Left ventricle myocardium inferior (tissue), 1 donor: ENCODE measurements around the gene CDC45. TPM values are rescaled to one million over a fixed set of nuclear protein-coding genes. Genes with fewer than 3 reads are reported as not detected.

Experiments used
- DNase-seq: peaks from one replicate; pipeline ENCODE4 v3.0.0-alpha.2; 2020
- H3K27ac ChIP-seq: fragments of 200-600 bp; replicated peaks from 2 replicates; pipeline ENCODE4 v1.8.0; 2021
- H3K27me3 ChIP-seq: fragments of 200-600 bp; 2 replicates; pipeline ENCODE4 v1.8.0; 2021; ENCODE audit warnings: low read depth
- H3K36me3 ChIP-seq: fragments of 200-600 bp; 2 replicates; pipeline ENCODE4 v1.8.0; 2021
- H3K4me1 ChIP-seq: fragments of 200-600 bp; 2 replicates; pipeline ENCODE4 v1.8.0; 2021
- H3K4me3 ChIP-seq: fragments of 200-600 bp; 2 replicates; pipeline ENCODE4 v1.8.0; 2021; ENCODE audit warnings: mild to moderate bottlenecking, moderate library complexity
- H3K9me3 ChIP-seq: fragments of 200-600 bp; replicated peaks from 2 replicates; pipeline ENCODE4 v1.8.0; 2021
- intact Hi-C: fragments of 100-400 bp; cut with micrococcal nuclease; formaldehyde crosslinking; loops from one replicate; pipeline ENCODE4 v1.11.0; 2022
- total RNA-seq: library from RNA; stranded (reverse); fragmentation: NEBNext Ultra II Directional; extraction: Animal tissue kit (Norgen Biotek cat#: 25700); gene quantifications from one replicate; pipeline ENCODE4 v1.2.1, GENCODE V29; 2021
- TF ChIP-seq, protein P1 (sequence below): fragments of 200-600 bp; IDR thresholded peaks from 2 replicates; pipeline ENCODE4 v1.8.0; 2021; ENCODE audit warnings: antibody characterized with exemption, mild to moderate bottlenecking, borderline replicate concordance
- donor health status: DM: no; HTN: yes; CAD: no; lungs with severe emphysema.

CDC45 gene
- total RNA-seq, 1 donor from 2014 or later = 0.77 TPM

DNA sequence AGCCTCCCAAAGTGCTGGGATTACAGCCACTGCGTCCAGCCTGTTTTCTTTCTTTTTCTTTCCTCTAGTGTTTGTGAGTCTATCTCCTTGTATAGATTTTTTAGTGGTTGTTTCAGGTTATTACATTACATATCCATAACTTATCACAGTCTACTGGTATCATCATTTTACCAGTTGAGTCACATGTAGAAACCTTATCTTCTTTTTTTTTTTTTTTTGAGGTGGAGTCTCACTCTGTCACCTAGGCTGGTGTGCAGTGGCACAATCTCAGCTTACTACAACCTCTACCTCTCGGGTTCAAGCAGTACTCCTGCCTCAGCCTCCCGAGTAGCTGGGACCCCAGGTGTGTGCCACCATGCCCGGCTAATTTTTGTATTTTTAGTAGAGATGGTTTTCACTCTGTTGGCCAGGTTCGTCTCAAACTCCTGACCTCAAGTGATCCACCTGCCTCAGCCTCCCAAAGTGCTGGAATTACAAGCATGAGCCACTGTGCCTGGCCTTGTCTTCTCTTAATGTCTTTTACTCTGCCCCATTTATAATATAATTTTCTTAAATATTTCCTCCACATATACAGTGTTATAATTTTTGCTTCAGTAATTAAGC, 11.0 kb downstream of the CDC45 start:
- intact Hi-C loops = no loop called here
- TF ChIP-seq, protein P1, sequence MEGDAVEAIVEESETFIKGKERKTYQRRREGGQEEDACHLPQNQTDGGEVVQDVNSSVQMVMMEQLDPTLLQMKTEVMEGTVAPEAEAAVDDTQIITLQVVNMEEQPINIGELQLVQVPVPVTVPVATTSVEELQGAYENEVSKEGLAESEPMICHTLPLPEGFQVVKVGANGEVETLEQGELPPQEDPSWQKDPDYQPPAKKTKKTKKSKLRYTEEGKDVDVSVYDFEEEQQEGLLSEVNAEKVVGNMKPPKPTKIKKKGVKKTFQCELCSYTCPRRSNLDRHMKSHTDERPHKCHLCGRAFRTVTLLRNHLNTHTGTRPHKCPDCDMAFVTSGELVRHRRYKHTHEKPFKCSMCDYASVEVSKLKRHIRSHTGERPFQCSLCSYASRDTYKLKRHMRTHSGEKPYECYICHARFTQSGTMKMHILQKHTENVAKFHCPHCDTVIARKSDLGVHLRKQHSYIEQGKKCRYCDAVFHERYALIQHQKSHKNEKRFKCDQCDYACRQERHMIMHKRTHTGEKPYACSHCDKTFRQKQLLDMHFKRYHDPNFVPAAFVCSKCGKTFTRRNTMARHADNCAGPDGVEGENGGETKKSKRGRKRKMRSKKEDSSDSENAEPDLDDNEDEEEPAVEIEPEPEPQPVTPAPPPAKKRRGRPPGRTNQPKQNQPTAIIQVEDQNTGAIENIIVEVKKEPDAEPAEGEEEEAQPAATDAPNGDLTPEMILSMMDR = no peak
- H3K9me3 ChIP-seq = no peaks in the 10 kb centered on the region
- no peak overlapping the region for H3K27ac ChIP-seq
- H3K4me1 ChIP-seq = no peaks in the 10 kb centered on the region
- H3K4me3 ChIP-seq = no peak overlapping the region
- no peaks in the 10 kb centered on the region for H3K36me3 ChIP-seq
- H3K27me3 ChIP-seq = peaks cover 4% of the 10 kb centered on the region
- no peak for DNase-seq

DNA sequence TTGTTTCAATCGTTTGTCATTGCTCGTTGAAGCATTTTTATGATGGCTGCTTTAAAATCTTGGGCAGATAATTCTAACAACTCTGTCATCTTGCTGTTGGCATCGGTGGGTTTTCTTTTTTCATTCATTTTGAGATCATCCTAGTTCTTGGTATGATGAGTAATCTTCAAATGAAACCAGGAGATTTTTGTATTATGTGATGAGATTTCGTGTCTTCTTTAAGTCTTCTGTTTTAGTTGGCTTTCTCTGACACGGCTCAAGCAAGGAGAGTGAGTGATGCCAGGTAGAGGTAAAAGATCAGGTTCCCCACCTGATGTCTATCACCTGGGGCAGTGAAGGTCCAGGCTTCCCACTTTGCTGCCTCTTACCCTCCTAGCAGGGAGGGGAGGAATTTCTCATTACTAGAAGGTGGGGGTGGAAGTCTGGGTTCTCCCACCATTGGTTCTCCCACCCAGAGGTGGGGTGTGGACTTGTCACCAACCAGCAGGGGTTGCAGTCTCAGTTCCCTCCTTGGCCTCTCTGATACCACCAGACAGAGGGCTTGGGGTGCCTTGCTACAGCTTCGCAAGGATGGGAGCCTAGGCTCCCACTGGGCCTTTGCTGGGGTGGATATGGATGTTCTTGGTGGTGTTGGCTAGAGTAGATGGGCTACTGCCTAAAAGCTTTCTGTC, 12.9 kb downstream of the CDC45 start:
- Histone ChIP-seq H3K27me3 (peaks cover 4% of the 10 kb centered on the region), H3K27ac (no peak overlapping the region), H3K4me3 (no peak overlapping the region), H3K36me3 (no peaks in the 10 kb centered on the region), H3K9me3 (no peaks in the 10 kb centered on the region), H3K4me1 (no peaks in the 10 kb centered on the region)
- intact Hi-C loops = no loop called here
- no peak for DNase-seq
- TF ChIP-seq, protein P1 = no peak

DNA sequence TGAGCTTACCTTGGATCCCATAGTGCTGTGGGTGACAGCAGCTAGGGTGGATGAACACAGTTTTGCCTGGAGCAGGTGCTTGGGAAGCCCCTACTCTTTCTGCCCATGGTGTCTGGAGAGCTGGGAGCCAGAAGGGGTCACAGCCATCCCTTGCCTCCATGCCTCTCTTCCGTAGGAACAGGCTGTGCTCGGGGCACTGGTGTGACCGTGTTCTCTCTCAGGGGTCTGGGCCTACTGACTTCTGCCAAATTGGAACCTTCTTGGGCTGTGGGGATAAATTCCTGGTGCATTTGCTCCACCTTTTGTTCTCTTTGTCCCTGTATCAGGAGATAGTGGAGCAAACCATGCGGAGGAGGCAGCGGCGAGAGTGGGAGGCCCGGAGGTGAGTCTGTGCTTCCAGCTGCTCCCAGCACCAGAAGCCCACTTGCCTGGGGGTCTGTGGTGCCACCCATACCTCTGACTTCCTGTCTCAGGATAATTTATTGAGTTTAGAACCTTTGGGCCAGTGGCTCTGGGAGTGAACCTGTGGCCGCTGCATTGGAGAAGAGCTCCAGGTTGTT, 14.4 kb downstream of the CDC45 start:
- intact Hi-C loops = no loop called here

DNA sequence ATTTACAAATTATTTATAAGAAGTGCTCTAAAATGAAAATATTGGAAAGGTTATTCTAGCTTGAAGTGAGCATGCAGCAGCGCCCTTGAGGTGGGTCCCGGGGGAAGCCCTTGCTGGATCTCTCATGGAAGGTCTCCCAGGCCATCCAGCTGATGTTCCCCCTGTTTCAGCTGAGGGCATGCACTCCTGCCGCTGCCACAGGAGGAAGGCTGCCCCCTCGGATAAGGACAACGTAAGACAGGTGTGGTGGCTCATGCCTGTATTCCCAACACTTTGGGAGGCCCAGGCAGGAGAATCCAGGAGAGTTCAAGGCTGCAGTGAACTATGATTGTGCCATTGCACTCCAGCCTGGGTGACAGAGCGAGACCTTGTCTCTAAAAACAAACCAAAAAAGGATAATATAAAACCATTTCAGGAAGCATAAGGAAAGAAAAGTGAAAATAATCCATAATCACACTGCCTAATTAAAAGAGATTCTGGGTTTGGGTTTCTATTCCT, 15.0 kb downstream of the CDC45 start:
- H3K4me1 ChIP-seq = no peaks in the 10 kb centered on the region
- no peak overlapping the region for H3K4me3 ChIP-seq
- peaks cover 4% of the 10 kb centered on the region for H3K27me3 ChIP-seq
- intact Hi-C loops = loop anchor here (5.0 kb wide), 1 partner anchor 138 kb away; no protein-coding TSS in a partner anchor
- H3K27ac ChIP-seq = no peak overlapping the region
- no peaks in the 10 kb centered on the region for H3K9me3 ChIP-seq
- H3K36me3 ChIP-seq = no peaks in the 10 kb centered on the region
- DNase-seq = no peak
- TF ChIP-seq, protein P1 = no peak

More for the DNA sequence above, 14.4 kb downstream of the CDC45 start:
- H3K9me3 ChIP-seq = no peaks in the 10 kb centered on the region
- no peak overlapping the region for H3K4me3 ChIP-seq
- peaks cover 4% of the 10 kb centered on the region for H3K27me3 ChIP-seq
- no peaks in the 10 kb centered on the region for H3K36me3 ChIP-seq
- TF ChIP-seq, protein P1 = no peak
- H3K4me1 ChIP-seq = no peaks in the 10 kb centered on the region
- no peak for DNase-seq
- H3K27ac ChIP-seq = no peak overlapping the region

DNA sequence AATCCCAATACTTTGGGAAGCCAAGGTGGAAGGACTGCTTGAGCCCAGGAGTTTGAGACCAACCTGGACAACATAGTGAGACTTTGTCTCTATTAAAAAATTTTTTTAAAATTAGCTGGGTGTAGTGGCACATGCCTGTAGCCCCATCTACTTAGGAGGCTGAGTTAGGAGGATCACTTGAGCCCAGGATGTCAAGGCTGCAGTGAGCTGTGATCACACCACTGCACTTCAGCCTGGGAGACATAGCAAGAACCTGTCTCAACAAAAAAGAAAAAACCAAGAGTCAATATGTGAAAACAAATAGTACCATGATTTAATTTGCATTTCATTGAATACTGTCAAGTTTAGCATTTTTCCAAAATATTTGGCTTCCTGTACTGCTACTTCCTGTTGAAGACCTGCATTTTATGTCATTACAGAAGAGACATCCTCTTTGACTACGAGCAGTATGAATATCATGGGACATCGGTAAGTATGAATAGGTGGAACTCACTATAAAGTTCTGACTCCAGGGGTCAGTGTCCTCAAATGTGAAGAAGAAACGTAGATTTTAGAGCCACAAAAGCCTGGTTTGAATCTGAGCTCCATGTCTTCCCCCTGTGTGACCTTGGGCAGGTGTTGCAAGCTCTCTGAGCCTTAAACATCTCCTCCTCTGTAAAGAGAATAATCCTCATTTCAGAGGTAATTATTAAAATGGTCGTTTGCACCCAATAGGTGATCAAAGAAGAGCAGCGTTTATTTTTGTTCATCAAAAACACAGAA, 16.0 kb downstream of the CDC45 start:
- no peaks in the 10 kb centered on the region for H3K4me1 ChIP-seq
- intact Hi-C loops = loop anchor here (5.0 kb wide), 1 partner anchor 137 kb away; no protein-coding TSS in a partner anchor
- H3K36me3 ChIP-seq = no peaks in the 10 kb centered on the region
- H3K4me3 ChIP-seq = no peak overlapping the region
- H3K9me3 ChIP-seq = no peaks in the 10 kb centered on the region
- no peak for DNase-seq
- H3K27me3 ChIP-seq = peaks cover 4% of the 10 kb centered on the region
- H3K27ac ChIP-seq = no peak overlapping the region
- TF ChIP-seq, protein P1 = peak; percentile 49
